HepG2 (cell line): ENCODE results near the gene TMEM209. TPM values are rescaled to one million over a fixed set of nuclear protein-coding genes. Genes with fewer than 3 reads are reported as not detected.

Source experiments
- NFRKB ChIP-seq: fragments of 450-650 bp; IDR thresholded peaks from 2 replicates; pipeline ENCODE4 v1.6.1; 2017
- RELA ChIP-seq: sonication (generic); formaldehyde crosslinking; IDR thresholded peaks from 2 replicates; pipeline ENCODE4 v1.4.0; 2020; ENCODE audit warnings: missing genetic modification reagents
- SMC3 ChIP-seq: IDR thresholded peaks from 2 replicates; pipeline ENCODE4 v1.6.1; 2011; ENCODE audit warnings: low read length, improper control_type of control experiment
- SNAPC4 ChIP-seq: sonication (generic); formaldehyde crosslinking; IDR thresholded peaks from 2 replicates; pipeline ENCODE4 v1.4.0; 2020; ENCODE audit warnings: mild to moderate bottlenecking, missing genetic modification reagents
- TEAD3 ChIP-seq: optimal IDR thresholded peaks from 2 replicates; pipeline ENCODE3; 2016; ENCODE audit warnings: borderline replicate concordance
- THRA ChIP-seq: sonication (generic); formaldehyde crosslinking; IDR thresholded peaks from 2 replicates; pipeline ENCODE4 v1.4.0; 2020; ENCODE audit warnings: missing genetic modification reagents, borderline replicate concordance
- ZFX ChIP-seq: sonication (generic); formaldehyde crosslinking; IDR thresholded peaks from 2 replicates; pipeline ENCODE4 v1.4.0; 2020; ENCODE audit warnings: mild to moderate bottlenecking, low read depth, missing genetic modification reagents, moderate library complexity
- ZMYM4 ChIP-seq: sonication (generic); formaldehyde crosslinking; IDR thresholded peaks from 2 replicates; pipeline ENCODE4 v1.8.1; 2023; ENCODE audit warnings: mild to moderate bottlenecking, missing genetic modification reagents
- ZNF180 ChIP-seq: sonication (generic); formaldehyde crosslinking; IDR thresholded peaks from 2 replicates; pipeline ENCODE4 v1.4.0; 2020; ENCODE audit warnings: low read depth, missing genetic modification reagents, borderline replicate concordance
- polyA plus RNA-seq, 8 experiments: library from polyadenylated mRNA; depleted of rRNA in 3 of 8; stranded (reverse) in 7 of 8; unstranded in 1 of 8; fragments of >200 nt; fragmentation: Illumina TruSeq in 4 of 8; extraction: Trizol in 4 of 8; gene quantifications; 2 replicates each; pipeline versions ENCODE4 v1.2.1 to v1.2.3, GENCODE V29; 2011 to 2016; ENCODE audit warnings: low read depth in 4 of 8, missing spikeins in 1 of 8, mixed read lengths in 1 of 8; ENCODE audit not compliant: insufficient read depth in 1 of 8
- total RNA-seq, 5 experiments: library from RNA; depleted of rRNA; stranded (reverse); fragments of >200 nt; fragmentation: Illumina TruSeq; extraction: Trizol; gene quantifications; 2 replicates each; pipeline ENCODE4 v1.2.3, GENCODE V29; 2016; ENCODE audit warnings: low read depth in 1 of 5
- TF ChIP-seq, protein P1 (sequence below): sonication (generic); formaldehyde crosslinking; IDR thresholded peaks from 2 replicates; pipeline ENCODE4 v1.4.0; 2020; ENCODE audit warnings: missing genetic modification reagents

TMEM209 gene
- total and polyA plus RNA-seq, 2 of the 13 experiments (the other 11 are each of a cell fraction or from before 2014, with no cell fraction given) = 14.5 to 15.6 TPM

DNA sequence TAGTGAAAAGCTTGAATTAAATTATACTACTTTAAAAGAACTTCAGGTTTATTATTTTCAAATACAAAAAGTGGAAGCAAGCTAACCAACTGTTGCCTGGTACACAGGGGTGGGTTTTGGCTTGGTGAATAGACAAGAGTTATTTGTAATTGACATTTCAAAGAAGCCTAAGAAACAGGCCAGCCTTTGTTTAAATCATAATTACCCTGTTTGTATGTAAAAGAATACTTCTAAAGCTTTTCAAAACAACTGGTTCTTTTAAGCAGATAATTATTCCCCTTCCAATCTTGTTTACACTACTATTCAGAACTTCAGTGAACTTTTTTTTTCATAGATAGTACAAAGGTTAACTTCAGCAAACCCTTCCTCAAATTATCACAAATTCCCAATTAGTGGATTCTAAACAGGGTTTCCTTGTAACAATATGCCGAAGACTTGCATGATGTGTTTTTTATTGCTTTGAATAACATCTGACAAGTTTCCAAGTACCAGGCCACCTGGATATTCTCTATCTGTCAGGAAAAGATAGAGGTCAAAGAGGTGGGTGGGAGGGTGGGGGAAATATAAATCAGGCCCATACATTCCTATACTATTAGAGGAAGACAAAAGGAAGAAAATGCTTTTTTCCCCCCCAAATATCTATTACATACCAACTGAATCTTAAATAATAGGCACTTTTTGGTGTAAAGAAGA lies 22.8 kb upstream of the TMEM209 start (continued):
- TF ChIP-seq THRA (no peak), NFRKB (no peak), TEAD3 (CRISPR knock-in tag) (no peak), SMC3 (no peak), SNAPC4 (no peak), RELA (CRISPR knock-in tag) (no peak), ZFX (no peak), ZMYM4 (no peak), ZNF180 (no peak)
- TF ChIP-seq, protein P1, sequence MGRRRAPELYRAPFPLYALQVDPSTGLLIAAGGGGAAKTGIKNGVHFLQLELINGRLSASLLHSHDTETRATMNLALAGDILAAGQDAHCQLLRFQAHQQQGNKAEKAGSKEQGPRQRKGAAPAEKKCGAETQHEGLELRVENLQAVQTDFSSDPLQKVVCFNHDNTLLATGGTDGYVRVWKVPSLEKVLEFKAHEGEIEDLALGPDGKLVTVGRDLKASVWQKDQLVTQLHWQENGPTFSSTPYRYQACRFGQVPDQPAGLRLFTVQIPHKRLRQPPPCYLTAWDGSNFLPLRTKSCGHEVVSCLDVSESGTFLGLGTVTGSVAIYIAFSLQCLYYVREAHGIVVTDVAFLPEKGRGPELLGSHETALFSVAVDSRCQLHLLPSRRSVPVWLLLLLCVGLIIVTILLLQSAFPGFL = no peak
